ENCODE measurements around the gene CACTIN. TPM values are rescaled to one million over a fixed set of nuclear protein-coding genes. Genes with fewer than 3 reads are reported as not detected.

Gene CACTIN
- 10 to 100 TPM; 11.0 to 28.4 TPM for total RNA-seq
- 10 to 100 TPM; 27.5 to 32.6 TPM for polyA plus RNA-seq (ENCODE audit: insufficient read length in 2 of 2)
- long read RNA-seq, donor 1, partial matches to known transcripts: 0 of 5 reads
- long read RNA-seq, donor 1, other reads (novel, unspliced or antisense): 0 of 5 reads
- long read RNA-seq, donor 2, partial matches to known transcripts: 0 of 1 reads
- long read RNA-seq, donor 2, other reads (novel, unspliced or antisense): 0 of 1 reads
- long read RNA-seq, donor 3, partial matches to known transcripts: 0 of 3 reads
- long read RNA-seq, donor 3, other reads (novel, unspliced or antisense): 0 of 3 reads
- long read RNA-seq, donor 4, transcript CACTIN-209 (1 exons, 2,283 nt): major isoform, 6 of 9 reads
- long read RNA-seq, donor 4, partial matches to known transcripts: 0 of 9 reads
- long read RNA-seq, donor 4, other reads (novel, unspliced or antisense): 0 of 9 reads

DNA sequence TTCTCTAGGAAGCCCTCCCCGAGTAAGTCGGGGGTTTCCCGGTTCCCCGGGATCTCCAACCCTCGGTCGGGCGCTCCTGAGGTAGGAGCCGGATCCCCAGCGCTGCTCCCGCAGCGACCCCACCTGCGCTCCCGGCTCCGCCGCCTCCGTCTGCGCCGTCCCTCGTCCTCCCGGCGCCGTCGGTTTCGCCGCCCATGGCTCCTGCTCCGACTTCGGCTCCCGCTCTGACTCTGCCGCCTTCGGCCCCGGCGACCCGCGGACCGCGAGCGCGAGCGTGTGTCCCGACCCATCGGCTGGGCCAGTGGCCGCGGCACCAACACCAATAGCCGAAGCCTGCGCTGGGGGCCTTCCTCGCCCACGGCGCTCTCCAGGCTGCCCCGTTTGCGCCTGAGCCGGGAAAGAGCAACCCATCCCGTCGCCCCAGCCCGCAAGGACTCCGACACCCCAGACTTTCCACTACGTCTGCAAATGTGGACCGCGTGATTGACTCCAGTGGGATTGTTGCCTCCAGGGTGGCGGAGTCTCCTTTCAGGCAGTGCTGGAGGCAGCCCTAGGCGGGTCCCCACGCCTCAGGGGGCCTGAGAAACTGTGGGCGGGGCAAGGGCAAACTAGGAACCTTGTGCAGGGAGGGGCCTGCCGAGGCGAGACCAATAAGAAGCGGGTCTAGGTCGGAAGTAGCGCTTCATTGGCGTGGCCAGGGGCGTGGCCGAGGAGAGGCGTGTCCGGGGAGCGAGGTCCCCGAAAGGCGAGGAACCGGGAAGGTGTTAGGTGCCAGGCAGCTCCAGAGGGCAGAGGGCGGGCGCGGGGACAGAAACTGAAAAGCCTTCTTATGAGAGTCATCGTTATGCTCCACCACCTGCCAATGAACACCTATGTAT lies at the start of gene CACTIN:
Gene CACTIN (minus strand): TSS at position 318 of the 878 bp plus-strand sequence. CDS start 28 bp downstream, at position 290.
- 0% methylated on average over 76 of the region's 80 CpGs for WGBS (ENCODE audit: insufficient coverage)
- peak; percentile 92 to 99 (median 96) for DNase-seq (ENCODE audit: low read depth in 4 of 6, low spot score in 6 of 6)
- Histone ChIP-seq H3K4me1 (ENCODE audit: control insufficient read depth, insufficient read depth, low read length) (peaks cover 28% of the 10 kb centered on the region), H3K36me3 (ENCODE audit: control insufficient read depth, insufficient read depth, low read length) (peaks cover 47% of the 10 kb centered on the region), H3K27me3 (ENCODE audit: control insufficient read depth, insufficient read depth, low read length) (no peaks in the 10 kb centered on the region), H3K9me3 (ENCODE audit: control insufficient read depth, insufficient read depth, low read length) (no peaks in the 10 kb centered on the region), H3K4me3 (ENCODE audit: low read depth, low read length) (peak within 1 kb of the TSS; percentile 74), H3K27ac (ENCODE audit: low read depth, low read length) (peak within 1 kb of the TSS; percentile 99)

GRCh38 chr19:3674784-3675543 lies 48.4 kb upstream of the CACTIN start:
- no peak overlapping the region for H3K27ac ChIP-seq (ENCODE audit: low read depth, low read length)
- WGBS (ENCODE audit: insufficient coverage): 97% methylated on average over 8 of the region's 13 CpGs
- H3K9me3 ChIP-seq (ENCODE audit: control insufficient read depth, insufficient read depth, low read length): no peaks in the 10 kb centered on the region
- peaks cover 63% of the 10 kb centered on the region for H3K36me3 ChIP-seq (ENCODE audit: control insufficient read depth, insufficient read depth, low read length)
- H3K4me1 ChIP-seq (ENCODE audit: control insufficient read depth, insufficient read depth, low read length): peaks cover 27% of the 10 kb centered on the region
- no peak overlapping the region for H3K4me3 ChIP-seq (ENCODE audit: low read depth, low read length)
- no peaks in the 10 kb centered on the region for H3K27me3 ChIP-seq (ENCODE audit: control insufficient read depth, insufficient read depth, low read length)
- DNase-seq (ENCODE audit: low read depth in 4 of 6, low spot score in 6 of 6): no peak

- peaks cover 65% of the 10 kb centered on the region for H3K36me3 ChIP-seq (ENCODE audit: control insufficient read depth, insufficient read depth, low read length)
- H3K4me1 ChIP-seq (ENCODE audit: control insufficient read depth, insufficient read depth, low read length): peaks cover 39% of the 10 kb centered on the region
- no peak overlapping the region for H3K4me3 ChIP-seq (ENCODE audit: low read depth, low read length)
- WGBS (ENCODE audit: insufficient coverage): 89% methylated on average over 31 of the region's 34 CpGs
- no peak overlapping the region for H3K27ac ChIP-seq (ENCODE audit: low read depth, low read length)
- no peak for DNase-seq (ENCODE audit: low read depth in 4 of 6, low spot score in 6 of 6)
- H3K9me3 ChIP-seq (ENCODE audit: control insufficient read depth, insufficient read depth, low read length): no peaks in the 10 kb centered on the region
- no peaks in the 10 kb centered on the region for H3K27me3 ChIP-seq (ENCODE audit: control insufficient read depth, insufficient read depth, low read length)
Measured at GRCh38 chr19:3673506-3674439, 47.2 kb upstream of the CACTIN start.

DNA sequence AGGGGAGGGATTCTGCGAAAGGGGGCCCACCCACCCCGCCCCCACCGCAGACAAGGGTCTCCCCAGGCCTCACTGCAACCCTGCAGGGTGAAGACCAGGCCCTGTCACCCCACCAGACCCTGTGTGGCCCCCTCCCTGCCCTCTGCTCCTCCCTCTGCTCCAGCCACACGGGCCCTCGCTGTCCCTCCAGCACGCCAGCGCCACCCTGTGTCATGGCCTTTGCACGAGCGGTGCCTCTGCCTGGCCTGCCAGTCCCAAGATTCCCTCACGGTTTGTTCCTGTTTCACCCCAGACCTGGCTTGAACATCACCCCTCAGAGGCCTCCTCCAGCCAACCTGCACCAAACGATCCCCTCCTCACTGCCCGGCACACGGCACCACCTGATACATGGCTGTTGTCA lies 46.4 kb upstream of the CACTIN start:
- H3K9me3 ChIP-seq (ENCODE audit: control insufficient read depth, insufficient read depth, low read length): no peaks in the 10 kb centered on the region
- no peaks in the 10 kb centered on the region for H3K27me3 ChIP-seq (ENCODE audit: control insufficient read depth, insufficient read depth, low read length)
- H3K36me3 ChIP-seq (ENCODE audit: control insufficient read depth, insufficient read depth, low read length): peaks cover 67% of the 10 kb centered on the region
- DNase-seq (ENCODE audit: low read depth in 4 of 6, low spot score in 6 of 6): no peak
- H3K4me3 ChIP-seq (ENCODE audit: low read depth, low read length): no peak overlapping the region
- 74% methylated on average over 11 of the region's 13 CpGs for WGBS (ENCODE audit: insufficient coverage)
- H3K27ac ChIP-seq (ENCODE audit: low read depth, low read length): no peak overlapping the region
- peaks cover 47% of the 10 kb centered on the region for H3K4me1 ChIP-seq (ENCODE audit: control insufficient read depth, insufficient read depth, low read length)

DNA sequence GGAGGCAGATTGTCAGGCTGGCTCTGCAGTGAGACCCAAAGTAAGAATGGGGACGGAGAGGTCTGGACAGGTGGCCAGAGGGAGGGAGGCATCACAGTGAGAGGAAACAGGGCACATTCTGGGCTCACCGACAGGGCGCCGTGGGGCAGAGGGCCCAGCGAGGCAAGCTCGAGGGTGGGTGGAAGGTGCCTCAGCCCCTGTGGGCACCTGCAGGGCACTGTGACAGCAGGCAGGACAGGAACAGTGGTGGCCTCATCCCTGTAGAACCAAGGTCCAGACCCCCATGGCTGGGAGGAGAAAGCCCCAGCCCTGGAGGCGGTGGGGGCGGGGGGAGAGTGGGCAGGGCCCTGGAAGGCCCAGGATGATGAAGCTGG lies 46.0 kb upstream of the CACTIN start:
- no peak for DNase-seq (ENCODE audit: low read depth in 4 of 6, low spot score in 6 of 6)
- Histone ChIP-seq H3K9me3 (ENCODE audit: control insufficient read depth, insufficient read depth, low read length) (no peaks in the 10 kb centered on the region), H3K27me3 (ENCODE audit: control insufficient read depth, insufficient read depth, low read length) (no peaks in the 10 kb centered on the region), H3K4me3 (ENCODE audit: low read depth, low read length) (no peak overlapping the region), H3K36me3 (ENCODE audit: control insufficient read depth, insufficient read depth, low read length) (peaks cover 72% of the 10 kb centered on the region), H3K27ac (ENCODE audit: low read depth, low read length) (peak overlapping the region; percentile 92), H3K4me1 (ENCODE audit: control insufficient read depth, insufficient read depth, low read length) (peaks cover 51% of the 10 kb centered on the region)
- WGBS (ENCODE audit: insufficient coverage): 94% methylated on average over 6 of the region's 8 CpGs

DNA sequence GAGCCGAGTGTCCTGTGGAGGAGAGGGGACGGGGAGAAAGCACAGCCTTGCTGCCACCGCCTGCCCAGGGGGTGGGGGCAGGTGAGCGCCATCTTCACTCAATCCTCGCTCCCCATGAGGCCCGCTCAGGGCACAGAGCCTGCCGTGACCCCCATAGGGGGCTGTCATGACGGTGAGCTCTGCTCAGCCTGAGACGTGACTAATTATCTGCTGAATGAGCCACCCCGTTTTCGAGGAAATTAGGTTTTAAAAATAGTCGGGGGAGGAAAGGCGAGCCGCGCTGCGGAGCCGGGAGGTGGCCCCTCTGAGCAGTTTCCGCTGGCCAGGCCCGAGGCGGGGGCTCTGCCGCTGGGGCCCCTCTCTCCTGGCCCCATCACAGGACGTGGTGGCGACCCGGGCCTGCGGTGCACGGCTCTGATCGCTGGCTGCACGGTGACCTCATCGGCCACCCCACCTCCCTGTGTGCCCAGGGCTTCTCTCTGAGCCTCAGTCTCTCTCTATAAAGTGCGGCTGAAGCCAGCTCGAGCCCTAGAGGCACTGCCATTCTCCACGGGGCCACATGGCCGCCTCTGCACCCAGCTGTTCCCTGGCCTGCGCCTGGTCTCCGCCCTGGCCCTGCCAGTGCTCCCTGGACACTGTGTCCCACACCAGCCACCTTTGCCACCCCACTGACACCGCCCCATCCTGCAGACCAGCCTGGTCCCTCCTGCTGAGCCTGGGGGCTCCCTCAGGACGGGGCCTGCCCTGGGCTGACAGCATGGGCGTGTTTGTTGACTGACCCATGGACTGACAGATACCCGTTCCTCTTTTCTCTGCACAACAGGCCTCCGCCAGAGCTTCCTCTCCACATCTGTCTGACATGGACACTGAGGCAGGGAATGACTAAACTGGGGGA lies 45.3 kb upstream of the CACTIN start:
- no peaks in the 10 kb centered on the region for H3K27me3 ChIP-seq (ENCODE audit: control insufficient read depth, insufficient read depth, low read length)
- no peaks in the 10 kb centered on the region for H3K9me3 ChIP-seq (ENCODE audit: control insufficient read depth, insufficient read depth, low read length)
- 32% methylated on average over 38 of the region's 40 CpGs for WGBS (ENCODE audit: insufficient coverage)
- H3K27ac ChIP-seq (ENCODE audit: low read depth, low read length): peak overlapping the region; percentile 92
- H3K4me3 ChIP-seq (ENCODE audit: low read depth, low read length): no peak overlapping the region
- H3K36me3 ChIP-seq (ENCODE audit: control insufficient read depth, insufficient read depth, low read length): peaks cover 78% of the 10 kb centered on the region
- no peak for DNase-seq (ENCODE audit: low read depth in 4 of 6, low spot score in 6 of 6)
- H3K4me1 ChIP-seq (ENCODE audit: control insufficient read depth, insufficient read depth, low read length): peaks cover 54% of the 10 kb centered on the region

DNA sequence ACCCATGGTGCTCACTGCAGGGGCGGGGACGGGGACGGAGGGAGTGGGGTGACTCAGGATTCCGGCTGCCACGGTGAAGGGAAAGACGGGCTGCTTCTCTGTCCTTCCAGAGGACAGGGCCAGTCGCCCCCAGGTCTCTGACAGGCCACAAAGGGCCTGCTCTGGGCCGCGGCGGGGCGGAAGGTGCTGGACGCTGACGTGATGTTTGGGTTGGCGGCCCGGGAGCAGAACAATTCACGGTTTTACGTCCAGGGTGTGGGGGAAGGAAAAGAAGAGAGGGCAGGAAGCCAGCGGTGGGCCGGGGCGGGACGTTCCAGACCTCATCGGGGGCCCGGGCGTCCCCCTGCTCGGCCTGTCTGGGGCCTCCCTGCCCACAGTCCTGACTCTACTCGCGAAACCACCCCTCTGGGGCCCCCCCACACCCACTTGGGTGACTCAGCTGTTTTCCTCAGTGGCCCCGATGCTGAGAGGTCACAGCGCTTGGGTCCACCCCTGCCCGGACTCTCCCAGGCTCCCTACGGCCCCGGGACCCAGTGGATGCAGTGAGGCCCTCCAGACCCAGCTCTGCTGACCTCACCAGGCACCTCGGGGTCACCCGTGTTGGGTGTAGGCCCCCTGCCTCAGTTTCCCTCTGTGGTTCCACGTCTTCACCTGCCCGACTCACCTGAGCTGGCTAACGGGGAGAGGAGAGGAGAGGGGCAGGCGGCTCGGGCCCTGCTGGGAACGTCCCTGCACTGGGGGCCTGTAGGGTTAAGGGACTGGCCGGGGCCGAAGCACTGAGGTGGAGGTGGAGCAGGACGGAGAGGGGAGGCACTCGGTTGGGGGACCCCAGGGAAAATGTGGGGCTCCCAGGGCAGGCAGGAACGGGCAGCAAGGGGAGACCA lies 44.4 kb upstream of the CACTIN start:
- H3K27ac ChIP-seq (ENCODE audit: low read depth, low read length): peak overlapping the region; percentile 92
- no peaks in the 10 kb centered on the region for H3K27me3 ChIP-seq (ENCODE audit: control insufficient read depth, insufficient read depth, low read length)
- no peak overlapping the region for H3K4me3 ChIP-seq (ENCODE audit: low read depth, low read length)
- peaks cover 57% of the 10 kb centered on the region for H3K4me1 ChIP-seq (ENCODE audit: control insufficient read depth, insufficient read depth, low read length)
- peaks cover 81% of the 10 kb centered on the region for H3K36me3 ChIP-seq (ENCODE audit: control insufficient read depth, insufficient read depth, low read length)
- no peaks in the 10 kb centered on the region for H3K9me3 ChIP-seq (ENCODE audit: control insufficient read depth, insufficient read depth, low read length)
- DNase-seq (ENCODE audit: low read depth in 4 of 6, low spot score in 6 of 6): peak in 1 of 6 donors; percentile 74
- WGBS (ENCODE audit: insufficient coverage): 61% methylated on average over 39 of the region's 45 CpGs
